Adrenal gland (tissue), 5 donors: ENCODE measurements around the gene GIMD1.

Experiments used
- CTCF ChIP-seq, 6 experiments: fragments of 450-650 bp in 4 of 6; fragments of 200-600 bp in 2 of 6; sonication (generic) in 1 of 6; IDR thresholded peaks; 1 replicate in 5 of 6; 2 replicates in 1 of 6; pipeline versions ENCODE4 v1.5.1 to v1.8.0; 2016 to 2021; ENCODE audit warnings: antibody characterized with exemption in 6 of 6, mild to moderate bottlenecking in 2 of 6, moderate library complexity in 1 of 6
- POLR2A ChIP-seq, 2 donors: fragments of 450-650 bp; IDR thresholded peaks; one replicate each; pipeline ENCODE4 v1.6.1; 2017; ENCODE audit warnings: antibody characterized with exemption in 2 of 2, mild to moderate bottlenecking in 2 of 2, moderate library complexity in 1 of 2
- donor health status: DM: no; HTN: no; CAD: no.

- TF ChIP-seq POLR2A (IDR thresholded peaks at IDR 0.05) (no peak), CTCF (IDR thresholded peaks at IDR 0.05) (no peak)
Observed at GRCh38 chr4:106347167-106347566, 21.4 kb downstream of the GIMD1 start.
